Keratinocyte (primary cell): ENCODE data around the gene SLAMF1. TPM values are rescaled to one million over a fixed set of nuclear protein-coding genes. Genes with fewer than 3 reads are reported as not detected.
A peak's percentile ranks its signal among the peaks of the same experiment; 100 is the strongest.
"Not testable (repeated sequence)": the region's sequence is repeated elsewhere in the genome, so short reads cannot be mapped to it uniquely, and the experiment has no call there.

Experiments used
- DNase-seq: peaks from one replicate; pipeline ENCODE4 v3.0.0-alpha.2; 2011; ENCODE audit warnings: low read depth, missing footprints, low spot score
- FAIRE-seq: peaks from 2 replicates; lab custom pipeline; 2011; peaks lifted over from hg19 to GRCh38; lab: Jason Lieb, UNC
- H2AFZ ChIP-seq: 2 replicates; pipeline ENCODE4 v1.6.0; 2012; ENCODE audit warnings: low read length, control low read depth, inconsistent platforms; ENCODE audit not compliant: control insufficient read depth
- H3K27ac ChIP-seq: 2 replicates; pipeline ENCODE4 v1.5.1; 2011; ENCODE audit warnings: low read length; ENCODE audit not compliant: control insufficient read depth, insufficient read depth
- H3K27me3 ChIP-seq: 3 replicates; pipeline ENCODE4 v1.6.0; 2011; ENCODE audit warnings: low read length; ENCODE audit not compliant: control insufficient read depth, insufficient read depth; ENCODE audit errors: extremely low read depth
- H3K36me3 ChIP-seq, 2 experiments: 2 replicates in 1 of 2; 3 replicates in 1 of 2; pipeline ENCODE4 v1.5.1; 2011; ENCODE audit warnings: low read length in 2 of 2, mild to moderate bottlenecking in 1 of 2; ENCODE audit not compliant: control insufficient read depth in 2 of 2, insufficient read depth in 2 of 2; ENCODE audit errors: extremely low read depth in 1 of 2
- H3K4me1 ChIP-seq: 3 replicates; pipeline ENCODE4 v1.5.1; 2011; ENCODE audit warnings: low read length; ENCODE audit not compliant: control insufficient read depth, insufficient read depth; ENCODE audit errors: extremely low read depth
- H3K4me2 ChIP-seq: 3 replicates; pipeline ENCODE4 v1.6.0; 2011; ENCODE audit warnings: low read depth, low read length; ENCODE audit not compliant: control insufficient read depth, insufficient read depth; ENCODE audit errors: extremely low read depth
- H3K4me3 ChIP-seq, 3 experiments: fragments of 200-600 bp in 1 of 3; sonication (generic) in 1 of 3; 2 replicates in 2 of 3; 3 replicates in 1 of 3; pipeline ENCODE4 v1.5.1; 2011 to 2016; ENCODE audit warnings: low read length in 3 of 3, mild to moderate bottlenecking in 3 of 3, control low read depth in 2 of 3, inconsistent platforms in 1 of 3, low read depth in 1 of 3, mixed read lengths in 1 of 3, mixed run types in 1 of 3, moderate library complexity in 1 of 3; ENCODE audit not compliant: control insufficient read depth in 2 of 3, insufficient read depth in 2 of 3; ENCODE audit errors: extremely low read depth in 1 of 3
- H3K79me2 ChIP-seq: 2 replicates; pipeline ENCODE4 v1.6.0; 2012; ENCODE audit warnings: low read length; ENCODE audit not compliant: control insufficient read depth, insufficient read depth
- H3K9ac ChIP-seq: 3 replicates; pipeline ENCODE4 v1.6.0; 2011; ENCODE audit warnings: low read length; ENCODE audit not compliant: control insufficient read depth, insufficient read depth; ENCODE audit errors: extremely low read depth
- H3K9me1 ChIP-seq: 3 replicates; pipeline ENCODE4 v1.6.0; 2011; ENCODE audit warnings: low read length; ENCODE audit not compliant: control insufficient read depth, insufficient read depth; ENCODE audit errors: extremely low read depth
- H3K9me3 ChIP-seq: 2 replicates; pipeline ENCODE4 v1.5.1; 2012; ENCODE audit warnings: low read depth, low read length; ENCODE audit not compliant: control insufficient read depth
- H4K20me1 ChIP-seq: 3 replicates; pipeline ENCODE4 v1.6.0; 2011; ENCODE audit warnings: low read length; ENCODE audit not compliant: control insufficient read depth, insufficient read depth; ENCODE audit errors: extremely low read depth
- CTCF ChIP-seq, 3 experiments: IDR thresholded peaks in 1 of 3; conservative IDR thresholded peaks in 1 of 3; optimal IDR thresholded peaks in 1 of 3; 2 replicates in 2 of 3; 3 replicates in 1 of 3; pipeline versions ENCODE3 to v1.5.1; 2011; ENCODE audit warnings: low read length in 3 of 3, mild to moderate bottlenecking in 3 of 3, moderate library complexity in 2 of 3, control low read depth in 1 of 3, inconsistent platforms in 1 of 3; ENCODE audit not compliant: insufficient read depth in 2 of 3; ENCODE audit errors: extremely low read depth in 1 of 3
- EZH2 ChIP-seq: IDR thresholded peaks from one replicate; pipeline ENCODE4 v1.6.1; 2012; ENCODE audit warnings: inconsistent platforms, mild to moderate bottlenecking, low read length, moderate library complexity
- dilution Hi-C: fragments of 300-500 bp; cut with MboI; formaldehyde crosslinking; loops from one replicate; pipeline ENCODE4 v1.7.0; 2020; ENCODE audit warnings: low sequenced_read_pairs; ENCODE audit not compliant: extremely low pct_ligation_motif_present
- polyA plus RNA-seq, 5 experiments: library from polyadenylated mRNA; depleted of rRNA in 3 of 5; stranded (reverse) in 3 of 5; stranded (forward) in 1 of 5; unstranded in 1 of 5; fragments of >200 nt; gene quantifications; 1 replicate in 1 of 5; 2 replicates in 3 of 5; 3 replicates in 1 of 5; pipeline versions ENCODE4 v1.2.1 to v1.2.3, GENCODE V29; 2011 to 2012; ENCODE audit warnings: missing spikeins in 2 of 5, low read depth in 1 of 5, low replicate concordance in 1 of 5

SLAMF1 gene
- polyA plus RNA-seq, 1 donor (not counting 4 experiments of a cell fraction or from before 2014, with no cell fraction given): not detected

DNA sequence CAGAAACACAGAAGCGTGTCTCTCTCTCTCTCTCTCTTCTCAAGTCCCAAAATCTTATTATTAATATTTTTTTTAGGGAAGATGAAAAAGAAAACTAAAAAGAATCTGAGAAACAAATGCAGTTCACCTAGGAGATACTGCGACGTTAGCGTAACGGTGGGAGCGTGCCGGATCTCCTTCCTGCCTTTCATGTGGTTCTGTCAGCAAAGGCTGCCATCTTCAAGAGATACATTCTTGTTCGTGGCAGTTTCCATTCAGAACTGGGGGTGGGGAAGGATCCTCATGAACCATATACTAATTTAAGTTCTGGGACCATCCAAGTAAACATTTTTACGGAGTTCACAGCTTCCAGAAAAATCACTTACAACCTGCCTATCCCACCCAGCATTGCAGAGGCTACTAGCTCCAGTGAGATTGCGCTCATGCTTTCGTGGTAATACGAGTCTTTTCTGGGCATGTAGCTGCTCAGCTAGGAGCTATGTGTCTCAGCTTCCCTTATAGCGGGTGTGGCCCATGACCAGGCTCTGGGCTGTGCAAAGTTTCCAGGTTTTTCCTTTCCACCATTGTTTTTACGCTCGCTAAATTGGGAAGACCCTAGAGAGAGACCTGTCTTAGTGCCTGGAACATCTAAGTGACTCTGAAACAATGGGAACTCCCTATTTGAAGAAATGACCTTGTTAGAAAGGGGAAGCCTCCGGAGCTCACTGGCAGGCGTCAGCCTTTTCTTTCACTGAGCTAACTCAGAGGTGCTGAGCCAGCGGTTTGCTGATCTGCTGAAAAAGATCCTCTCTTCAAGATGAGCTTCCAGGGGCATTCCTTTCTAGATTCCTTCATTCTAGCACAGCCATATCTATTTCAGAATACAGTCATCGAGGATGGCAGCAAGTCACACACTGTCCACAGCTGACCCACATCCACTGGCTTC lies 17.3 kb downstream of the SLAMF1 start:
- Histone ChIP-seq H4K20me1 (no peaks in the 10 kb centered on the region), H3K36me3 (no peaks in the 10 kb centered on the region), H3K9ac (no peak overlapping the region), H3K9me3 (no peaks in the 10 kb centered on the region), H3K9me1 (no peaks in the 10 kb centered on the region), H3K4me3 (no peak overlapping the region), H3K79me2 (no peaks in the 10 kb centered on the region), H3K4me2 (peak overlapping the region; percentile 36), H2AFZ (no peak overlapping the region), H3K27me3 (peaks cover 10% of the 10 kb centered on the region), H3K27ac (no peak overlapping the region), H3K4me1 (no peaks in the 10 kb centered on the region)
- FAIRE-seq (no peak), DNase-seq (no peak)
- dilution Hi-C loops: no loop called here
- TF ChIP-seq CTCF (optimal IDR thresholded peaks at IDR 0.05 in 1 of 3, IDR thresholded peaks at IDR 0.05 in 1 of 3, conservative IDR thresholded peaks at IDR 0.05 in 1 of 3; ENCODE audit: extremely low read depth in 1 of 3, insufficient read depth in 2 of 3, low read length in 3 of 3): no peak
- no peak for TF ChIP-seq EZH2

- dilution Hi-C loops: no loop called here
- Histone ChIP-seq H3K4me1 (no peaks in the 10 kb centered on the region), H4K20me1 (no peaks in the 10 kb centered on the region), H3K4me2 (no peak overlapping the region), H3K9me3 (no peaks in the 10 kb centered on the region), H3K36me3 (no peaks in the 10 kb centered on the region), H3K27me3 (peaks cover 10% of the 10 kb centered on the region), H3K79me2 (no peaks in the 10 kb centered on the region), H3K9ac (no peak overlapping the region), H3K27ac (no peak overlapping the region), H3K4me3 (no peak overlapping the region), H2AFZ (no peak overlapping the region), H3K9me1 (no peaks in the 10 kb centered on the region)
- FAIRE-seq: no peak
- DNase-seq: no peak
- TF ChIP-seq EZH2 (no peak), CTCF (optimal IDR thresholded peaks at IDR 0.05 in 1 of 3, IDR thresholded peaks at IDR 0.05 in 1 of 3, conservative IDR thresholded peaks at IDR 0.05 in 1 of 3; ENCODE audit: extremely low read depth in 1 of 3, insufficient read depth in 2 of 3, low read length in 3 of 3) (no peak)
Observed at GRCh38 chr1:160628799-160629263, 18.0 kb downstream of the SLAMF1 start.

DNA sequence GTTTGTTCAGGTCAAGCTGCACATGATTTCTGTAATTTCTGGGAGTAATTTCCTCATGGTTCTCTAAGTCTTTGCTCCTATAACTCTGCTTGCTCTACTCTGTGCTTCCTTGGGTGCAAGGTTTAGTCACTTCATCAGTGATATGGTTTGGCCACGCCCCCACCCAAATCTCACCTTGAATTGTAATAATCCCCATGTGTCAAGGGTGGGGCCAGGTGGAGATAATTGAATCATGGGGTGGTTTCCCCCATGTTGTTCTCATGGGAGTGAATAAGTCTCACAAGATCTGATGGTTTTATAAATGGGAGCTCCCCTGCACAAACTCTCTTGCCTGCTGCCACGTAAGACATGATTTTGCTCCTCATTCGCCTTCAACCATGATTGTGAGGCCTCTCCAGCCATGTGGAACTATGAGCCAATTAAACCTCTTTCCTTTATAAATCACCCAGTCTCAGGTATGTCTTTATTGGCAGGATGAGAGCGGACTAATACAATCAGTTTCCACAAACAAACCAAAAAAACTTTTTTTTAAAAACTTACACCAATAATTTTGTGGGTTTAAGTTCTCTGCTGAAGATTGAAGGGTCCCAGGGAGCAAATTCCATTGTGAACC lies 19.1 kb downstream of the SLAMF1 start:
- H2AFZ ChIP-seq, H3K4me2 ChIP-seq, H3K4me1 ChIP-seq, H3K9ac ChIP-seq, H3K27ac ChIP-seq, H3K27me3 ChIP-seq, FAIRE-seq, H3K9me1 ChIP-seq, H3K79me2 ChIP-seq, H4K20me1 ChIP-seq, DNase-seq, dilution Hi-C loops, H3K4me3 ChIP-seq, H3K36me3 ChIP-seq, H3K9me3 ChIP-seq: not testable (repeated sequence)
